ENCODE measurements around the gene GBP3.
"Not testable (repeated sequence)": the region's sequence is repeated elsewhere in the genome, so short reads cannot be mapped to it uniquely, and the experiment has no call there.

The GBP3 gene

DNA sequence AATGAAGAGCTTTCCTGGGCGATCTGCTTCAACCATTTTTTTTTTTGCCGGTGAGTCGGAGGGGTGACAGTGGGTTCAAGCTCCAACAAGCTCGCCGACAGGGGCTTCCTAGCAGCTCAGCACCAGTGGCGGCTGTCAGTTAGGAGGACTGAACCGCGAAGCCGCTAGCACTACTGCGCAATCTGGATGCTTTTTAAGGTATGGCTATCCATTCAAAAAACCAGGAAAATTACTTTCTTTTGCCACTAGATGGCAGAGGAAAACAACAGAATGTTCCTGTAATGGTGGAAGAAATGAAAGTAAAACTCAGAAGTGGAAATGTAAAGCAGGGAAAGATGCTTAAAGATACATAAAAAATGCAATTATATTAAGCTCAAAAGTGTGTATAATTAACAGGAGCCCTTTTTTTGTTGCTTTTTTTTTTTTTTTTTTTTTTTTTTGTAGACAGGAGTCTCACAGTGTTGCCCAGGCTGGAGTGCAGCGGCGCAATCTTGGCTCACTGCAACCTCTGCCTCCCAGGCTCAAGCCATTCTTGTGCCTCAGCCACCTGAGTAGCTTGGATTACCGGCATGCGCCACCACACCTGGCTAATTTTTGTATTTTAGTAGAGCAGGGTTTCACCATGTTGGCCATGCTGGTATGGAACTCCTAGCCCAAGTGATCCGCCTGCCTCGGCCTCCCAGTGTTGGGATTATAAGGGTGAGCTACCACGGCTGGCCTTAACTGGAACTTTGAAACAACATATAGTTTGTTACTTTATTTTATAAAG is 38.7 kb downstream of the GBP3 start:
- no peaks in the 10 kb centered on the region for H3K79me1 ChIP-seq (ENCODE audit: low read length)
- H3K4me2 ChIP-seq (ENCODE audit: low read length), result no peak overlapping the region
- no peak overlapping the region for H4K91ac ChIP-seq (ENCODE audit: low read depth, low read length)
- H3K27me3 ChIP-seq (ENCODE audit: insufficient read depth, low read length), result no peaks in the 10 kb centered on the region
- H2AFZ ChIP-seq (ENCODE audit: insufficient read depth, low read length, poor library complexity), result no peak overlapping the region
- no peak overlapping the region for H3K4me3 ChIP-seq (ENCODE audit: low read depth, low read length)
- H3K79me2 ChIP-seq (ENCODE audit: control insufficient read depth, insufficient read depth, low read length, poor library complexity), result peaks cover 2% of the 10 kb centered on the region
- H3K27ac ChIP-seq (ENCODE audit: low read depth, low read length), result no peak overlapping the region
- no peak overlapping the region for H2BK12ac ChIP-seq (ENCODE audit: low read length)
- no peak overlapping the region for H4K12ac ChIP-seq (ENCODE audit: low read depth, low read length)
- WGBS (ENCODE audit: extremely low coverage, insufficient coverage, insufficient read length), result no CpG with 5 or more reads among the region's 17 CpGs
- no peak overlapping the region for H2AK5ac ChIP-seq (ENCODE audit: low read length)
- H3K4ac ChIP-seq (ENCODE audit: low read depth, low read length), result peak overlapping the region; percentile 58
- H2BK5ac ChIP-seq (ENCODE audit: low read depth, low read length, poor library complexity), result no peak overlapping the region
- H4K8ac ChIP-seq (ENCODE audit: low read depth, low read length), result no peak overlapping the region
- peaks cover 0 to 3% of the 10 kb centered on the region in 2 experiments for H3K4me1 ChIP-seq (ENCODE audit: control insufficient read depth in 1 of 2, insufficient read depth in 2 of 2, low read length in 2 of 2)
- no peak overlapping the region for H3K23ac ChIP-seq (ENCODE audit: low read length)
- H3K18ac ChIP-seq (ENCODE audit: low read length), result no peak overlapping the region
- peak; percentile 81 to 97 for DNase-seq
- peaks cover 9 to 10% of the 10 kb centered on the region in 2 experiments for H3K36me3 ChIP-seq (ENCODE audit: control insufficient read depth in 1 of 2, insufficient read depth in 2 of 2, low read length in 2 of 2)
- H3K14ac ChIP-seq (ENCODE audit: low read length), result no peak overlapping the region
- no peak overlapping the region for H3K9ac ChIP-seq (ENCODE audit: low read length)
- no peak overlapping the region for H2BK120ac ChIP-seq (ENCODE audit: insufficient read depth, low read length, poor library complexity)
- H3K9me3 ChIP-seq (ENCODE audit: insufficient read depth, low read depth, low read length), result no peaks in the 10 kb centered on the region

DNA sequence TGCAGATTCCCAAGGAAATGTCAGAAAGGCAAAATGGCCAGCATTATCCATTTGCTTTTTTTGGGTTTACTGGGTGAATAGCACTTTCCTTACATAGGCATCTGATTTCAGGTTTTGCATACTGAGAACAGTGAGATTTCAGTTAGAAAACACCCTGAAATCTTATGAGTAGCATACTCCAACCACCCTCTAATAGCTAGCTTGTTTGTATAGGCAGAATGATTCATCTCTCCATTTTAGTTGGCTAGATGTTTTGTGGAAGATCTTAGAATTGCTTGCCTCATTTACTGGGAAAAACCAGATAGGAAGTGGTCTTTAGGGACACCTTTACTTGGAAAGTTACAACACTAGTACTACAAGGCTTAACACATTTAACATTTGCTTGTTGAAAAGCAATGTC is 40.6 kb downstream of the GBP3 start:
- peaks cover 12 to 15% of the 10 kb centered on the region in 2 experiments for H3K36me3 ChIP-seq (ENCODE audit: control insufficient read depth in 1 of 2, insufficient read depth in 2 of 2, low read length in 2 of 2)
- peaks cover 0 to 3% of the 10 kb centered on the region in 2 experiments for H3K4me1 ChIP-seq (ENCODE audit: control insufficient read depth in 1 of 2, insufficient read depth in 2 of 2, low read length in 2 of 2)
- H3K79me2 ChIP-seq (ENCODE audit: control insufficient read depth, insufficient read depth, low read length, poor library complexity), result peaks cover 2% of the 10 kb centered on the region
- no peaks in the 10 kb centered on the region for H3K27me3 ChIP-seq (ENCODE audit: insufficient read depth, low read length)
- H3K4me3 ChIP-seq (ENCODE audit: low read depth, low read length), result no peak overlapping the region
- H3K27ac ChIP-seq (ENCODE audit: low read depth, low read length), result no peak overlapping the region
- no peak overlapping the region for H4K91ac ChIP-seq (ENCODE audit: low read depth, low read length)
- no peak overlapping the region for H3K23ac ChIP-seq (ENCODE audit: low read length)
- H3K18ac ChIP-seq (ENCODE audit: low read length), result no peak overlapping the region
- no peak overlapping the region for H2AK5ac ChIP-seq (ENCODE audit: low read length)
- H3K14ac ChIP-seq (ENCODE audit: low read length), result no peak overlapping the region
- no peak overlapping the region for H3K9ac ChIP-seq (ENCODE audit: low read length)
- H4K12ac ChIP-seq (ENCODE audit: low read depth, low read length), result no peak overlapping the region
- no peak overlapping the region for H3K4me2 ChIP-seq (ENCODE audit: low read length)
- no peak overlapping the region for H2BK12ac ChIP-seq (ENCODE audit: low read length)
- no peaks in the 10 kb centered on the region for H3K79me1 ChIP-seq (ENCODE audit: low read length)
- DNase-seq, result no peak
- H3K9me3 ChIP-seq (ENCODE audit: insufficient read depth, low read depth, low read length), result no peaks in the 10 kb centered on the region
- H4K8ac ChIP-seq (ENCODE audit: low read depth, low read length), result no peak overlapping the region
- no peak overlapping the region for H2AFZ ChIP-seq (ENCODE audit: insufficient read depth, low read length, poor library complexity)
- H2BK5ac ChIP-seq (ENCODE audit: low read depth, low read length, poor library complexity), result no peak overlapping the region
- no peak overlapping the region for H2BK120ac ChIP-seq (ENCODE audit: insufficient read depth, low read length, poor library complexity)
- H3K4ac ChIP-seq (ENCODE audit: low read depth, low read length), result no peak overlapping the region

DNA sequence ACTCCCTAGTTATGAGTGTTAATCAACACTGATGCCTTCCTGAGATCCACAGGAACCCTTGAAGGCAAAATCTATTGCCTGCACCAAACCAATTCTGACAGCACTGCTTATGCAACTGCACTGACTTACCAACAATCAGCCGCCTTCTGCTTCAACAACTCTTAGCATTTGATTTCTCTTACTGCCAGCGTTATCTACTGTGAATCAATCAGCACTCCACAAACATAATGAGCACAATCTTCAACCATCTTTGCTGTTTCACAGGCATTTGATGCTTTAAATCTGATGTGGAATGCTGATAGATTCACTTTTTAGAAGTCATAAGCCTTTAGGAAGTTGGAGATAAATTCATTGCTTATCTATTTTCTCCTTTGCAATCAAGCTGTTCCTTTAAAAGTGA is 41.2 kb downstream of the GBP3 start:
- not testable (repeated sequence) for H3K23ac ChIP-seq (ENCODE audit: low read length); H3K27ac ChIP-seq (ENCODE audit: low read depth, low read length); H3K4me1 ChIP-seq (ENCODE audit: control insufficient read depth in 1 of 2, insufficient read depth in 2 of 2, low read length in 2 of 2); H2AK5ac ChIP-seq (ENCODE audit: low read length); H3K9me3 ChIP-seq (ENCODE audit: insufficient read depth, low read depth, low read length); H3K79me1 ChIP-seq (ENCODE audit: low read length); H2BK120ac ChIP-seq (ENCODE audit: insufficient read depth, low read length, poor library complexity); H2BK5ac ChIP-seq (ENCODE audit: low read depth, low read length, poor library complexity); H4K8ac ChIP-seq (ENCODE audit: low read depth, low read length); H3K18ac ChIP-seq (ENCODE audit: low read length); H4K91ac ChIP-seq (ENCODE audit: low read depth, low read length); H3K4me3 ChIP-seq (ENCODE audit: low read depth, low read length); H3K9ac ChIP-seq (ENCODE audit: low read length); H3K14ac ChIP-seq (ENCODE audit: low read length); H2BK12ac ChIP-seq (ENCODE audit: low read length); H2AFZ ChIP-seq (ENCODE audit: insufficient read depth, low read length, poor library complexity); H3K79me2 ChIP-seq (ENCODE audit: control insufficient read depth, insufficient read depth, low read length, poor library complexity); H3K4me2 ChIP-seq (ENCODE audit: low read length); H4K12ac ChIP-seq (ENCODE audit: low read depth, low read length); H3K27me3 ChIP-seq (ENCODE audit: insufficient read depth, low read length)
- WGBS (ENCODE audit: extremely low coverage, insufficient coverage, insufficient read length), result no CpG with 5 or more reads among the region's 2 CpGs
- DNase-seq, result peak in 1 of 2 donors; percentile 60
- H3K4ac ChIP-seq (ENCODE audit: low read depth, low read length), result peak overlapping the region; percentile 55
- H3K36me3 ChIP-seq (ENCODE audit: control insufficient read depth in 1 of 2, insufficient read depth in 2 of 2, low read length in 2 of 2), result peaks cover 11 to 14% of the 10 kb centered on the region in 2 experiments

DNA sequence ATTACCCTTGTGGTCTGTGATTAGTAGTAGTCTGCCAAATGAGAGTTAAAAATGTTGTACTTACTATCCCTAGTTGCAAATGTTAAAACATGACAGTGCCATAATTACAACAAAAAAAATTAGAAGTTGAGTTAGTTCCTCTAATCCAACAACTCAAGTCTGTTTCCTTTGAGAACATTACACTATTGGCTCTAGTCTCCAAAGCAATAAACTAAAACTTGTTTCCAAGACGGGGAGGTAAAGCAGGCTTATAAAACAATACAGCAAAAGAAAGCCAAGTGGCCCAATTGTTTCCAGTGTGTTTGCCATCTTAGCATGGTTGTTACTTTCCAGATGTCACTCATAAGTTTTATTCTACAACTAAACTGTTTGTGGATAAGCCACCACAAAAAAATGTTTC is 41.8 kb downstream of the GBP3 start:
- Histone ChIP-seq H3K4ac (ENCODE audit: low read depth, low read length) (no peak overlapping the region), H2BK5ac (ENCODE audit: low read depth, low read length, poor library complexity) (no peak overlapping the region), H2AK5ac (ENCODE audit: low read length) (no peak overlapping the region), H3K4me2 (ENCODE audit: low read length) (no peak overlapping the region), H3K14ac (ENCODE audit: low read length) (no peak overlapping the region), H4K12ac (ENCODE audit: low read depth, low read length) (no peak overlapping the region), H2AFZ (ENCODE audit: insufficient read depth, low read length, poor library complexity) (no peak overlapping the region), H2BK120ac (ENCODE audit: insufficient read depth, low read length, poor library complexity) (no peak overlapping the region), H3K9ac (ENCODE audit: low read length) (no peak overlapping the region), H3K4me3 (ENCODE audit: low read depth, low read length) (no peak overlapping the region), H2BK12ac (ENCODE audit: low read length) (no peak overlapping the region), H3K36me3 (ENCODE audit: control insufficient read depth in 1 of 2, insufficient read depth in 2 of 2, low read length in 2 of 2) (peaks cover 11 to 14% of the 10 kb centered on the region in 2 experiments), H4K91ac (ENCODE audit: low read depth, low read length) (no peak overlapping the region), H3K4me1 (ENCODE audit: control insufficient read depth in 1 of 2, insufficient read depth in 2 of 2, low read length in 2 of 2) (peaks cover 0 to 3% of the 10 kb centered on the region in 2 experiments), H3K79me2 (ENCODE audit: control insufficient read depth, insufficient read depth, low read length, poor library complexity) (peaks cover 2% of the 10 kb centered on the region), H3K18ac (ENCODE audit: low read length) (no peak overlapping the region), H3K79me1 (ENCODE audit: low read length) (no peaks in the 10 kb centered on the region), H3K27me3 (ENCODE audit: insufficient read depth, low read length) (no peaks in the 10 kb centered on the region), H4K8ac (ENCODE audit: low read depth, low read length) (no peak overlapping the region), H3K23ac (ENCODE audit: low read length) (no peak overlapping the region), H3K27ac (ENCODE audit: low read depth, low read length) (no peak overlapping the region), H3K9me3 (ENCODE audit: insufficient read depth, low read depth, low read length) (no peaks in the 10 kb centered on the region)
- no CpG with 5 or more reads among the region's 1 CpG for WGBS (ENCODE audit: extremely low coverage, insufficient coverage, insufficient read length)
- DNase-seq, result no peak

Data from trophoblast cell (in vitro differentiated cells and primary cell).